OCI-LY1 (cell line): Measurements from ENCODE around the gene GNG7.

ENCODE experiments used
- CTCF ChIP-seq: fragments of 200-600 bp; sonication (generic), shearing (Covaris generic); IDR thresholded peaks from 2 replicates; pipeline ENCODE4 v1.5.1; 2017; ENCODE audit warnings: mild to moderate bottlenecking, antibody characterized with exemption, low read length, moderate library complexity, mixed read lengths
- EZH2 ChIP-seq: fragments of 200-600 bp; sonication (generic), shearing (Covaris generic); IDR thresholded peaks from 2 replicates; pipeline ENCODE4 v1.8.0; 2017; ENCODE audit warnings: borderline replicate concordance, mixed run types, mild to moderate bottlenecking, antibody characterized with exemption, low read length, moderate library complexity, mixed read lengths

GRCh38 chr19:2648099-2648498 lies 54.4 kb downstream of the GNG7 start:
- TF ChIP-seq CTCF (no peak), EZH2 (no peak)
